A549 (cell line): ENCODE results near the gene RAI14. TPM values are rescaled to one million over a fixed set of nuclear protein-coding genes. Genes with fewer than 3 reads are reported as not detected.

Experiments used
- ATAC-seq, 2 experiments: fragments of 200-7000 bp in 1 of 2; fragments of >200 bp in 1 of 2; cut with Nextera tagmentation in 1 of 2; cut with Tn5 transposase in 1 of 2; 3 replicates each; pipeline versions ENCODE4 v1.8.0 to v1.9.1; 2018 to 2020; ENCODE audit warnings: mild to moderate bottlenecking in 1 of 2, moderate library complexity in 1 of 2
- CTCF ChIA-PET: fragments of 300-600 bp; sonication (Branson Sonifier 250); formaldehyde crosslinking; extraction: SDS; loops from one replicate; lab custom pipeline; 2021; ENCODE audit warnings: antibody characterized with exemption, inconsistent platforms; lab: Yijun Ruan, JAX
- POLR2A ChIA-PET: fragments of 350-600 bp; formaldehyde crosslinking; extraction: SDS; loops from one replicate; lab custom pipeline; 2021; ENCODE audit warnings: antibody characterized with exemption, inconsistent platforms; lab: Yijun Ruan, JAX
- DNase-seq, 2 experiments: peaks; one replicate each; pipeline versions ENCODE4 v3.0.0 to v3.0.0-alpha.2; 2011 to 2016; ENCODE audit warnings: low read depth in 1 of 2, low spot score in 1 of 2
- FAIRE-seq: peaks from 2 replicates; lab custom pipeline; 2011; peaks lifted over from hg19 to GRCh38; lab: Jason Lieb, UNC
- H3K27ac ChIP-seq, 2 experiments: fragments of >200 bp; sonication (Bioruptor Twin); formaldehyde crosslinking; 3 replicates each; pipeline ENCODE4 v1.5.1; 2016 to 2017
- H3K4me1 ChIP-seq: fragments of >200 bp; sonication (Bioruptor Twin); formaldehyde crosslinking; 3 replicates; pipeline ENCODE4 v1.6.1; 2016
- H3K4me2 ChIP-seq: fragments of >200 bp; sonication (Bioruptor Twin); formaldehyde crosslinking; 3 replicates; pipeline ENCODE4 v1.6.1; 2016
- H3K4me3 ChIP-seq: fragments of >200 bp; sonication (Bioruptor Twin); formaldehyde crosslinking; 3 replicates; pipeline ENCODE4 v1.5.1; 2016
- H3K9me3 ChIP-seq: fragments of >200 bp; sonication (Bioruptor Twin); formaldehyde crosslinking; 3 replicates; pipeline ENCODE4 v1.6.1; 2016
- BHLHE40 ChIP-seq: IDR thresholded peaks from 2 replicates; pipeline ENCODE4 v1.6.1; 2012; ENCODE audit warnings: low read depth, low read length, inconsistent platforms
- CBX2 ChIP-seq: fragments of 200-600 bp; sonication (generic); IDR thresholded peaks from 2 replicates; pipeline ENCODE4 v1.6.1; 2016; ENCODE audit warnings: low read depth, mild to moderate bottlenecking, borderline replicate concordance
- CEBPB ChIP-seq, 2 experiments: fragments of >200 bp in 1 of 2; sonication (Bioruptor Twin) in 1 of 2; formaldehyde crosslinking in 1 of 2; IDR thresholded peaks; 2 replicates each; pipeline ENCODE4 v1.6.1; 2012 to 2016
- EHMT2 ChIP-seq: fragments of 200-600 bp; sonication (generic); IDR thresholded peaks from 2 replicates; pipeline ENCODE4 v1.6.1; 2016; ENCODE audit warnings: antibody characterized with exemption, low read depth, mild to moderate bottlenecking, moderate library complexity
- FOSB ChIP-seq: fragments of 250-450 bp; sonication (Bioruptor Pico); IDR thresholded peaks from 2 replicates; pipeline ENCODE4 v1.5.0; 2020; ENCODE audit warnings: mild to moderate bottlenecking, moderate library complexity
- GATA3 ChIP-seq: IDR thresholded peaks from 2 replicates; pipeline ENCODE4 v1.6.1; 2012; ENCODE audit warnings: borderline replicate concordance
- HDAC2 ChIP-seq: fragments of 200-600 bp; sonication (generic); IDR thresholded peaks from 2 replicates; pipeline ENCODE4 v1.6.1; 2016
- HOXA7 ChIP-seq: fragments of 250-450 bp; sonication (Bioruptor Pico); IDR thresholded peaks from 2 replicates; pipeline ENCODE4 v1.5.0; 2020; ENCODE audit warnings: mild to moderate bottlenecking, moderate library complexity
- HOXB13 ChIP-seq: fragments of 250-450 bp; sonication (Bioruptor Pico); IDR thresholded peaks from 2 replicates; pipeline ENCODE4 v1.5.0; 2020; ENCODE audit warnings: low read depth, mild to moderate bottlenecking, moderate library complexity
- KDM5A ChIP-seq: fragments of 200-600 bp; sonication (generic); IDR thresholded peaks from 2 replicates; pipeline ENCODE4 v1.6.1; 2016; ENCODE audit warnings: antibody characterized with exemption, mild to moderate bottlenecking
- MAFK ChIP-seq: fragments of 450-650 bp; IDR thresholded peaks from 2 replicates; pipeline ENCODE4 v1.6.1; 2014; ENCODE audit not compliant: partially characterized antibody
- NFE2L2 ChIP-seq: fragments of 150-350 bp; conservative IDR thresholded peaks from 2 replicates; pipeline ENCODE4 v1.6.1; 2014; ENCODE audit warnings: low read length
- NPAS2 ChIP-seq: fragments of 250-450 bp; sonication (Bioruptor Pico); IDR thresholded peaks from 2 replicates; pipeline ENCODE4 v1.8.0; 2022; ENCODE audit warnings: mild to moderate bottlenecking, moderate library complexity, borderline replicate concordance
- PBX3 ChIP-seq: IDR thresholded peaks from 2 replicates; pipeline ENCODE4 v1.6.1; 2012
- REST ChIP-seq: fragments of 200-600 bp; sonication (generic); IDR thresholded peaks from 2 replicates; pipeline ENCODE4 v1.6.1; 2016; ENCODE audit warnings: antibody characterized with exemption, mild to moderate bottlenecking, moderate library complexity
- SMC3 ChIP-seq: fragments of >200 bp; sonication (Bioruptor Twin); formaldehyde crosslinking; IDR thresholded peaks from 3 replicates; pipeline ENCODE4 v1.6.1; 2018; ENCODE audit warnings: inconsistent platforms
- TP53 ChIP-seq: fragments of 250-450 bp; sonication (Bioruptor Pico); IDR thresholded peaks from 2 replicates; pipeline ENCODE4 v1.5.0; 2021; ENCODE audit warnings: mild to moderate bottlenecking, moderate library complexity
- ZFP36 ChIP-seq: fragments of 450-650 bp; IDR thresholded peaks from 2 replicates; pipeline ENCODE4 v1.6.1; 2014; ENCODE audit warnings: borderline replicate concordance; ENCODE audit not compliant: partially characterized antibody
- ZSCAN20 ChIP-seq: fragments of 250-450 bp; sonication (Bioruptor Pico); IDR thresholded peaks from 2 replicates; pipeline ENCODE4 v1.8.0; 2022; ENCODE audit warnings: mild to moderate bottlenecking, moderate library complexity
- WGBS: methylation state at CpG from one replicate; pipeline ENCODE4 v1.1.6; 2017; ENCODE audit errors: missing lambda C conversion rate; 5-methylcytosine and 5-hydroxymethylcytosine counted together
- polyA plus RNA-seq, 4 experiments: library from polyadenylated mRNA; depleted of rRNA in 3 of 4; stranded (reverse); fragments of >200 nt; fragmentation: RNase III in 1 of 4; extraction: RNeasy Plus Mini Kit Qiagen cat#74134 plus additional on column Dnase treatment in 1 of 4; gene quantifications; 2 replicates in 3 of 4; 3 replicates in 1 of 4; pipeline ENCODE4 v1.2.3, GENCODE V29; 2011 to 2017

RAI14 gene
- polyA plus RNA-seq, 2 of the 4 experiments (the other 2 are of a cell fraction), result 71.9 to 97.7 TPM

GRCh38 chr5:34673463-34674125 lies 17.5 kb downstream of the RAI14 start:
- CTCF ChIA-PET, result interaction anchor here (0.7 to 1.8 kb wide), 6 partner anchors 11 to 231 kb away, joined by 3 to 7 read pairs (median 3); no protein-coding TSS in a partner anchor
- ATAC-seq, result peak; percentile 37 to 49; a peak in 4 of 6 replicates

GRCh38 chr5:34674187-34674586 lies 18.1 kb downstream of the RAI14 start:
- no peak for DNase-seq
- FAIRE-seq, result no peak
- Histone ChIP-seq H3K4me2 (peak overlapping the region; percentile 28), H3K9me3 (no peaks in the 10 kb centered on the region), H3K4me1 (peaks cover 72% of the 10 kb centered on the region), H3K4me3 (no peak overlapping the region), H3K27ac (peak overlapping the region in 1 of 2 experiments; percentile 75; a peak in 3 of 6 replicates)
- ChIA-PET CTCF (interaction anchor here (0.6 to 1.5 kb wide), 4 partner anchors 88 to 980 kb away, joined by 3 to 7 read pairs (median 3); no protein-coding TSS in a partner anchor), POLR2A (no interaction called here)
- peak in 1 of 2 experiments; percentile 10; a peak in 2 of 6 replicates for ATAC-seq
- WGBS, result 72% methylated on average over 3 of the region's 3 CpGs
- TF ChIP-seq BHLHE40, result no peak
- no peak for TF ChIP-seq HOXB13
- no peak for TF ChIP-seq KDM5A
- TF ChIP-seq FOSB, result no peak
- no peak for TF ChIP-seq NPAS2
- TF ChIP-seq SMC3, result no peak
- no peak for TF ChIP-seq EHMT2
- no peak for TF ChIP-seq NFE2L2
- TF ChIP-seq HOXA7 (CRISPR knock-in tag), result no peak
- no peak for TF ChIP-seq ZSCAN20 (CRISPR knock-in tag)
- TF ChIP-seq REST, result no peak
- TF ChIP-seq PBX3, result no peak

More at GRCh38 chr5:34673463-34674125, 17.5 kb downstream of the RAI14 start:
- Histone ChIP-seq H3K4me1 (peaks cover 68% of the 10 kb centered on the region), H3K27ac (peak overlapping the region; percentile 3 to 75; a peak in 4 of 6 replicates), H3K9me3 (no peaks in the 10 kb centered on the region), H3K4me2 (peak overlapping the region; percentile 28)
- POLR2A ChIA-PET, result no interaction called here
- TF ChIP-seq GATA3 (no peak), ZFP36 (no peak), CEBPB (IDR thresholded peaks at IDR 0.05) (no peak), HDAC2 (no peak), CBX2 (no peak)
- TF ChIP-seq, all 56 proteins: peak for 0
- DNase-seq (no peak), FAIRE-seq (no peak)
- no peak overlapping the region for H3K4me3 ChIP-seq
- WGBS, result 84% methylated on average over 4 of the region's 4 CpGs

- WGBS, result 54% methylated on average over 3 of the region's 3 CpGs
- H3K27ac ChIP-seq, result peak overlapping the region; percentile 13 to 24; a peak in 3 of 6 replicates
- peaks cover 69% of the 10 kb centered on the region for H3K4me1 ChIP-seq
- ChIA-PET CTCF (interaction anchor here (0.9 kb wide), 1 partner anchor 19 kb away, joined by 3 read pairs; no protein-coding TSS in a partner anchor), POLR2A (interaction anchor here (0.9 kb wide), 1 partner anchor 20 kb away, joined by 3 read pairs; the partner anchor contains the start of gene RAI14)
- DNase-seq, result no peak
- H3K4me2 ChIP-seq, result no peak overlapping the region
- TF ChIP-seq MAFK (peak; percentile 68), TP53 (CRISPR knock-in tag) (no peak), NFE2L2 (0 out of 2 replicates have a peak, but pooled peaks have one; percentile 18)
- FAIRE-seq, result no peak
- no peak for ATAC-seq
- H3K4me3 ChIP-seq, result no peak overlapping the region
- H3K9me3 ChIP-seq, result no peaks in the 10 kb centered on the region
Observed at GRCh38 chr5:34675857-34676256, 19.7 kb downstream of the RAI14 start.
